Measurements from ENCODE around the gene TRIM14.
"Not testable (repeated sequence)": the region's sequence is repeated elsewhere in the genome, so short reads cannot be mapped to it uniquely, and the experiment has no call there.

Gene TRIM14

DNA sequence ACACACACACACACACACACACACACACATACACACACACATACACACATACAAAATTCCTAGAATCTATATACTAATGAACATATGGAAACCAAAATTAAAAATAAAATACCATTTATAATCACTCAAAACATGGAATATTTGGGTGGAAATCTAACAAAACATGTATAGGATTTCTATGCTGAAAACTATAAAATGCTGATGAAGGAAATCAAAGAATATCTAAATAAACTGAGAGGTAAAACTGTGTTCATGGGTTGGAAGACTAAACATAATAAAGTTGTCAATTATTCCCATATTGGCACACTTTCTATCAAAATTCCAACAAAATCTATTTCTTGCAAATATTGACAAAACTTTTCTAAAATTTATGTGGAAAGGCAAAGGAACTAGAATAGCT is 87.9 kb downstream of the TRIM14 start:
- TF ChIP-seq, protein P1, sequence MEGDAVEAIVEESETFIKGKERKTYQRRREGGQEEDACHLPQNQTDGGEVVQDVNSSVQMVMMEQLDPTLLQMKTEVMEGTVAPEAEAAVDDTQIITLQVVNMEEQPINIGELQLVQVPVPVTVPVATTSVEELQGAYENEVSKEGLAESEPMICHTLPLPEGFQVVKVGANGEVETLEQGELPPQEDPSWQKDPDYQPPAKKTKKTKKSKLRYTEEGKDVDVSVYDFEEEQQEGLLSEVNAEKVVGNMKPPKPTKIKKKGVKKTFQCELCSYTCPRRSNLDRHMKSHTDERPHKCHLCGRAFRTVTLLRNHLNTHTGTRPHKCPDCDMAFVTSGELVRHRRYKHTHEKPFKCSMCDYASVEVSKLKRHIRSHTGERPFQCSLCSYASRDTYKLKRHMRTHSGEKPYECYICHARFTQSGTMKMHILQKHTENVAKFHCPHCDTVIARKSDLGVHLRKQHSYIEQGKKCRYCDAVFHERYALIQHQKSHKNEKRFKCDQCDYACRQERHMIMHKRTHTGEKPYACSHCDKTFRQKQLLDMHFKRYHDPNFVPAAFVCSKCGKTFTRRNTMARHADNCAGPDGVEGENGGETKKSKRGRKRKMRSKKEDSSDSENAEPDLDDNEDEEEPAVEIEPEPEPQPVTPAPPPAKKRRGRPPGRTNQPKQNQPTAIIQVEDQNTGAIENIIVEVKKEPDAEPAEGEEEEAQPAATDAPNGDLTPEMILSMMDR (IDR thresholded peaks at IDR 0.05; ENCODE audit: low read depth, low read length, missing control alignments) = no peak
- H3K4me3 ChIP-seq (ENCODE audit: low read depth, low read length) = no peak overlapping the region
- in situ Hi-C loops (cut with HindIII; ENCODE audit: low sequenced_read_pairs) = no loop called here
- DNase-seq (ENCODE audit: low read depth) = no peak

DNA sequence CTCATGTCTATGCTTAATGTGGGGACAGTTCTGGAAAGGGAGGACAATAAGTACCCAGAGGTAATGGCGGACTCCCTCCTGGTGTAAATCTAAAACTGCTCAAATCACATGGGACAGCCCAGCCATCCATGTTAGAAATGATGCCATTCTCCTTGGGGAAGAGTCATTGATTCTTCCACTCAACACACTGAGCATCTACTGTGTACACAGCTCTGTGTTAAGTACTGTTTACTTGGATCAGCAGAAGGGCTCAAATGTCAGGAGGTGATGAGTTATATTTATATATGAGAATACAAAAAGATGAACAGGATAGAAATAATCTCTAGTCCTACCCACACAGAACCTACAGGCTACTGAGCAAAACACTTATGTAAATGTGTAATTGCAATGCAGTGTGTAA is 94.3 kb downstream of the TRIM14 start:
- in situ Hi-C loops (cut with HindIII; ENCODE audit: low sequenced_read_pairs) = no loop called here
- H3K4me3 ChIP-seq (ENCODE audit: low read depth, low read length) = no peak overlapping the region
- TF ChIP-seq, protein P1 (IDR thresholded peaks at IDR 0.05; ENCODE audit: low read depth, low read length, missing control alignments) = no peak
- no peak for DNase-seq (ENCODE audit: low read depth)

DNA sequence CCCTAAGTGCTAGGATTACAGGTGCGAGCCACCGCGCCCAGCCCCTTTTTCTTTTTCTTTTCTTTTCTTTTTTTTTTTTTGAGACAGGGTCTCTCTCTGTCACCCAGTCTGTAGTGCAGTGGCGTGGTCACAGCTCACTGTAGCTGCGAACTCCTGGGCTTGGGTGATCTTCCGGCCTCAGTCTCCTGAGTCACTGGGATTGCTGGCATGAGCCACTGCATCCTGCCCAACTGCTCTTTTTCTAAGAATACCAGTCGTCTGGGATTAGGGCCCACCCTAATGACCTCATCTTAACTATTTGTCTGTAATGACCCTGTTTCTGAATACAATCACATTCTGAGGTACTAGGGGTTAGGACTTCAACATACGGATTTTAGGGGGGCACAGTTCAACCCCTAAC is 96.6 kb downstream of the TRIM14 start:
- DNase-seq (ENCODE audit: low read depth) = no peak
- TF ChIP-seq, protein P1 (IDR thresholded peaks at IDR 0.05; ENCODE audit: low read depth, low read length, missing control alignments) = no peak
- in situ Hi-C loops (cut with HindIII; ENCODE audit: low sequenced_read_pairs) = no loop called here

DNA sequence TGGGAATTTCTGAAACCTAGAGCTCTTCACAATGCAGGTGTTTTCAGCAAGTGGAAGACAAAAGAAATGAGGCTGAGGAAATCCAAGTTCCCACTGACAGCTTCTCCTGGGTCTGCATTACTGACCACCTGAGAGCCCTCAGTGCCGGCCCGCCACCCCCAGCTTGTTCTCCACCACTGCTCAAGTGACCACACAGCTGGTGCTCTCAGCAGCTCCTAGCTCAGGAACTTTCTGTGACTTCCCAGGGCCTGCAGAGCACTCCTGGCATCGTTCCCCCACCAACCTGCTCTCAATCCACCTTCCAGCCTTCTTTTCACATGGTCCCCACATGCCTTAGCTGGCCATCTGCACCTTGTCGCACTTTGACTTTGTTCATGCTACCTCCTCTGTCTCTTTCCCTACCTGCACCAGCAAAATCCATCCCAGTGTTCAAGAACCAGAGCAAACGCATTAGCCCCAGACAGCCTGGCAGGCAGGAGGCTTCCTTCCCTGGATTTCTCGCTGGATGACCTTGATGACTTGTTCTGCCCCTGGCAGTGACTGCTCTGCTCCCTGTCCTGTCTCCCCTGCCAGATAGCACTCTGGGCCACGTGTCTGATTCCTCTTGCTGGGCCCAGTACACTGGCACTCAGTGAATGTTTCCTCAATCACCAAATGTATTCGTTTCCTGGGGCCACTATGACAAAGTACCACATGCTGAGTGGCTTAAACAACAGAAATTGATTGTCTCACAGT is 97.5 kb downstream of the TRIM14 start:
- in situ Hi-C loops (cut with HindIII; ENCODE audit: low sequenced_read_pairs) = no loop called here
- TF ChIP-seq, protein P1 (IDR thresholded peaks at IDR 0.05; ENCODE audit: low read depth, low read length, missing control alignments) = no peak
- DNase-seq (ENCODE audit: low read depth) = no peak
- H3K4me3 ChIP-seq (ENCODE audit: low read depth, low read length) = no peak overlapping the region

More for the DNA sequence above, 96.6 kb downstream of the TRIM14 start:
- no peak overlapping the region for H3K4me3 ChIP-seq (ENCODE audit: low read depth, low read length)

DNA sequence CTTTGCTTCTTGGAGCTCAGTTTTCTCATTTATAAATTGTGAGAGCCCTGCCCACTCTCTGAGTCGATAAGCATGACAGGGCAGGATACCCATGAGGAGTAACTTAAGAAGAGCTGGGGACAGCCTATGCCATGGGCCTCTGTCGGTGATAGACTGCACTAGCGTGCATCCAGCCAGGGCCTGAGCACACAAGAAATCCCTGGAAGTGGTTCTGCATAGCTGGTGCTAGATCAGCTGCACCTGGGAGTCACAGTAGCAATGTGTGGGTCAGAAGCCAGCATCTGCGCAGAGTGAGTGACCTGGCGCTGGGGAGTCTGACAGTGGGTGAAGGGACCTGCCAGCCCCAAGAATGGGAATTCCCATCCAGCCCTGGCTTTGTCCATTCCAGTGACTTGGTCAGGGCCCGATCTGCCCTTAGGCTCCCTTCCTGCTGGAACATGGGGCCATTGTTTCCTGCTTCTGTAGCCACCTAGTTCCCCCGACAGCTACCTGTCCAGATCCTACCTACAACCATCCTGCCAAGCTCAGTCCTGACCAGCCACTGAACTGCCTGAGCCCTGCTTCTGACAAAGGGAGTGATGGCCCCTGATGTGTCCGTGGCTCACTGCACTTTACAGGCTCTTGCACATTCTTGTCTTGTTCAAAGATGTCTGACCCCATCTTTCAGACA is 98.4 kb downstream of the TRIM14 start:
- no peak for DNase-seq (ENCODE audit: low read depth)
- no peak overlapping the region for H3K4me3 ChIP-seq (ENCODE audit: low read depth, low read length)
- TF ChIP-seq, protein P1 (IDR thresholded peaks at IDR 0.05; ENCODE audit: low read depth, low read length, missing control alignments) = no peak
- in situ Hi-C loops (cut with HindIII; ENCODE audit: low sequenced_read_pairs) = no loop called here

DNA sequence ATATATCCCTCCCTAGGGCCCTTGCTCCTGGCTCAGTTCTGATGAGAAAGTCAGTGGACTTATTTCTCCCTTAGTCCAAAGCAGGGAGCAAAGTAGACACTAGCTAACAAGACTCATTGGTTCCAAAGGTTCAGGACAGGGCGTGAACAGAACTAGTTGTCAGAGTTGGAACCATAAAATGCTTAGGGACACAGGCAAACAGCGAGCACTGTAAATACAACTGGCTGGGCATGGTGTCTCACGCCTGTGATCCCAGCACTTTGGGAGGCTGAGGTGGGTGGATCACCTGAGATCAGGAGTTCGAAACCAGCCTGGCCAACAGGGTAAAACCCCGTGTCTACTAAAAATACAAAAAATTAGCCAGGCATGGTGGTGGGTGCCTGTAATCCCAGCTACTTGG is 99.2 kb downstream of the TRIM14 start:
- in situ Hi-C loops (cut with HindIII; ENCODE audit: low sequenced_read_pairs); H3K4me3 ChIP-seq (ENCODE audit: low read depth, low read length); DNase-seq (ENCODE audit: low read depth): not testable (repeated sequence)

Measured in astrocyte of the cerebellum (primary cell).